ENCODE results near the gene RABGAP1.

RABGAP1 gene

GRCh38 chr9:123115146-123115913, 174.5 kb downstream of the RABGAP1 start:
- DNase-seq = no peak

DNA sequence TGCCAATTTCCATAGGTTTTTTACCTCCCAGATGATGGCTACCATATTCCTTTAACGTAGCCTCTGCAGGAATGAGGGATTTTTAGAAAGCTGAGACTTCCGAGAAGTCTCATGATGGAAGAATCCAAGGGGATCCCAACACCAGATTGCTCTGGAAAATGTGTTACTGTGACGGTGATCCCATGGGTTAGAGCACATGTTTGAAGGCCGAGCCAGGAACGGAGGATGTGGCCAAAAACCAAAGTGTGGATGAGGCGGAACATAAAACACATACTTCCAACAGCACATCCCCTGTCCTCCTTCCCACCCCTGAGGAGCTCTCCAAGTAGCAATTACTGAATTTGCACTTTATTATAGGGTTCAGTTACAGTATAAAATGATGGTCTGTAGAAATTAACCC, 175.2 kb downstream of the RABGAP1 start:
- no peak for DNase-seq

DNA sequence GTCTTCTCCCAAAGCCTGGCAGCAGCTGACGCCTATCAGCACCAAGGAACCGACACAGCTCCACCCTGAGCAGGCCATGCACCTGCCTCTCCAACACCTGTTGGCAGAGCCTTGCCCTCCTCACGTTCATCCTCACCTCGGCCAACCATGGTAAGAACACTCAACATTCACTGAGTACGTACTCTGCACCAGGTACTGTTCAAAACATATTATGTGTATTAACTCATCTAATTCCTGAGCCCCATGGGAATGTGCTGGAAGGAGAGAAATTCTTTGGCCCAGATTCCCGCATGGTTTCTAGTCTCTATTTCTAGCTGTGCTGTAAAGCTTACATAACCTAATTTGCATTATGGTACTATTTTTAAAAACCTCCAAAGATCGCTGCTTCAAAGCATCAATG, 178.7 kb downstream of the RABGAP1 start:
- no peak for DNase-seq

GRCh38 chr9:123120131-123120530, 179.3 kb downstream of the RABGAP1 start:
- no peak for DNase-seq

DNA sequence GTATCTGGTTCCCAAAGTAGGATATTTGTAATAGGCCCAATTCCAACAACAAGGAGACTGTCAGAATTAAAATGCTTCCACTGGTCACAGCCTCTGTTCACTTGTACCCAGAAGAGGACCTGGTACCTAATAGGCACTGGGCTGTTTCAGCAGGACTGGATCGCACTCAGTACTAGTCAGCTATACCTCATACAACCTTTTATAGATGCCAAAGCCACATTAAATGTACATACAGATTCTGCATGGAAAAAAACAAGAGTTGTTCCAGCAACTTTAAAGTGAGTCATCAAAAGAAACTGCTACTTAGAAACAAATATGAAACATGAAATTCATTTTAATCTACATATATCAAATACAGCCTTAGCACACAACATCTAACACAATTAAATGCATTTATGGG, 180.1 kb downstream of the RABGAP1 start:
- no peak for DNase-seq

GRCh38 chr9:123121457-123121856, 180.6 kb downstream of the RABGAP1 start:
- DNase-seq = no peak

DNA sequence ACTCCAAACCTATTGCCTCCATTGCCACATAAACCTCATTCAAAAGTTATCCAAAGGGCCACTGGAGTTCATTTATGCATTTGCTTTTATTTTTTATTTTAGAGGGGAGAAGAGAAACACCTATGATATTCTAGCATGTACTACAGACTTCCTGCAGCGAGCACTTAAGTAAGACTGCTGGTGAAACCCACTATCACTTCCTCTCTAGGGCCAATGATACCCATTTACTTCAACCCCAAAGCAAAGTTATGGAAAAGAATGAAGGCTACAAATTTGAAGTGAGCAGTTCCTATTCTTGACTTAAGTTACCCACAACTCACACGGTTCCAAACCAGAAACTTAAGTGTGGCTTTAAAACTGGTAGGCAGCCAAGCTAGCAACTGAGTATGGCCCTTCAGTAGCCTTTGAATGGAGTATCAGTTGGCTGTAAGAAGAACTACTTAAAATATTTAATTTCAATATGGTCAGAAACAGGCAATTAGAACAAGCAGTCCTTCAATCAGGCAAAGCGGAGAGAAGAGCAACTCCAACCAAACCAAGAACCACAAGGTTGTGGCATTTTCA, 186.8 kb downstream of the RABGAP1 start:
- DNase-seq = no peak

GRCh38 chr9:123128591-123128990, 187.8 kb downstream of the RABGAP1 start:
- DNase-seq = no peak

DNA sequence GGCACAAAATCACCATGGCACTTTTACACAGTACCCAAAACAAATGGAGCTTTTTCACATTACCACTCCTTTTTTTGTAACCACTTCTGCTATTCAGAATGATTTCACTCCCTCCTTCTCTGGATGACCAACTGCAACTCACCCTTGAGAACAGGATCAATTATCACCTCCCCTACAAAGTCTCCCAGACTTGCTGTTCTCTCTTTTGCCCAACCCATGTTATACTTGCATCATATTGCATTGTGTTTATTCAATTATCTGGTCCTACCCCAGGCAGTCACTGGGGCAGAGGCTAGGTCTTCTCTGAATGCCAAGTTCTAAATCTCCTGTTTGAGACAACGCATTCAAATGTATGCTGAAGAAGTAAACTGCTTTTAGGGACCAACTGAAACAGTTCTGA, 188.6 kb downstream of the RABGAP1 start:
- DNase-seq = no peak

- no peak for DNase-seq
Measured at GRCh38 chr9:123131258-123131657, 190.4 kb downstream of the RABGAP1 start.

DNA sequence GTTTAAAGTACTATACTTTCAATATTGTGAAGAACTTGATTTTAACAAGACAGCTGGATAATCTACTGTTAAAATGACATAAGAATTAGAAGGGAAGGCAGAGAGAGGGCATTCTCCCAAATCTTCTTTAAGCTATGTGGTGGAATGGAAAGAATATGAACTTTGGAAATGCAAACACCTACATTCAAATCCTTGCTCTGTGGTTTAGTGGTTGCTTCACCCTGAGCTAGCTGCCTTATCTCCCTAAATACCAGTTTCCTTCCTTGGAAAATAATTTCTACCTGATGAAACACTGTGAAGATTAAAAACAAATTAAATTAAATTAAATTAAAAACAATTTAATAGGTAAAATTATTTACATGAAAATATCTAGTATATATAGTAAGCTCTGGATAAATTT, 191.2 kb downstream of the RABGAP1 start:
- DNase-seq = no peak

- no peak for DNase-seq
Measured at GRCh38 chr9:123132696-123133095, 191.9 kb downstream of the RABGAP1 start.

DNA sequence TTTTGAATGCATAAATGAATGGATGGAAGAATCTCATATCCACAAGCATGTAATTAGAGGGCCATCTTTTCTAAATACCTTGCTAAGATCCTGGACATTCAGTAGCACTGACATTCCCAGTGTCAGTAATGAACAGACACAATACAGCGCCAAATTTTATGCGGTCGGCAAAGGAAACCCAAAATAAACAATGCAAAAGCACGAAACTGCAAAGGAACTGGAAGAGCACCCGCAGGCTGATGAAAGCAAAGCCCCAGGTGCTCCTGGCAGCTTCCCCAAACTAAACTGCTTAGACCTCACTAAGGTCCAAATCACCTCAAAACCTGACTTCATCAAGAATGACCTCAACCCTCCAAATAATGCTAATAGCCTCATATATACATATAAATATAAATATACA, 194.6 kb downstream of the RABGAP1 start:
- DNase-seq = peak; percentile 93

DNA sequence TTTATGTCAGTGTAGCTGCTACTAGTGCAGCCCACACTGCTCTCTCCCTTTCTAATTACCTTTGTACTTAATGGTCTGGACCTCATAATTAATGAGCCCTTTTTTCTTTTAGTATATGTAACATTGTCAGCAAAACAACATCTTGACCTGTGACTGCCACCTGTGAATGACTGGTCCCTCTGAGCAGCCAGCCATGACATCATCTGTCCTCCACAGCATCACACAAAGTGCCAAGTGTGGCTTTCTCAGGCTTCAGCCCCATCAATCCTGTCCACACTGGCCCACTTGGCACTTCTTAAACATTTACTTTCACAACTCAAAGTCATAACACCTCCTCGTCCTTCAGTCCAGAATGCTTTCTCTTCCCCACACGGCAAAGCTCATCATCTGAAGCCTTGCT, 197.3 kb downstream of the RABGAP1 start:
- DNase-seq = peak; percentile 90

GRCh38 chr9:123149067-123149466, 208.2 kb downstream of the RABGAP1 start:
- no peak for DNase-seq

GRCh38 chr9:123150708-123151503, 210.1 kb downstream of the RABGAP1 start:
- no peak for DNase-seq
